ENCODE data around the gene SORBS1.

The SORBS1 gene

GRCh38 chr10:95524358-95525032, 36.7 kb downstream of the SORBS1 start:
- H3K4me3 ChIP-seq (replicated peaks in 1 of 2; ENCODE audit: low read depth in 2 of 2, low read length in 2 of 2) = no peak overlapping the region
- DNase-seq (ENCODE audit: low read depth in 2 of 2) = no peak
- TF ChIP-seq CTCF (IDR thresholded peaks at IDR 0.05; ENCODE audit: low read depth, low read length) = no peak

GRCh38 chr10:95522117-95522516, 39.1 kb downstream of the SORBS1 start:
- H3K4me3 ChIP-seq (replicated peaks in 1 of 2; ENCODE audit: low read depth in 2 of 2, low read length in 2 of 2) = no peak overlapping the region
- TF ChIP-seq CTCF (IDR thresholded peaks at IDR 0.05; ENCODE audit: low read depth, low read length) = no peak
- DNase-seq (ENCODE audit: low read depth in 2 of 2) = no peak

- H3K4me3 ChIP-seq (replicated peaks in 1 of 2; ENCODE audit: low read depth in 2 of 2, low read length in 2 of 2) = no peak overlapping the region
- TF ChIP-seq CTCF (IDR thresholded peaks at IDR 0.05; ENCODE audit: low read depth, low read length) = no peak
- no peak for DNase-seq (ENCODE audit: low read depth in 2 of 2)
These were observed 40.6 kb downstream of the SORBS1 start for GRCh38 chr10:95520617-95521016.

GRCh38 chr10:95518455-95519452, 42.4 kb downstream of the SORBS1 start:
- DNase-seq (ENCODE audit: low read depth in 2 of 2) = no peak
- H3K4me3 ChIP-seq (replicated peaks in 1 of 2; ENCODE audit: low read depth in 2 of 2, low read length in 2 of 2) = no peak overlapping the region
- TF ChIP-seq CTCF (IDR thresholded peaks at IDR 0.05; ENCODE audit: low read depth, low read length) = no peak

- H3K4me3 ChIP-seq (replicated peaks in 1 of 2; ENCODE audit: low read depth in 2 of 2, low read length in 2 of 2) = no peak overlapping the region
- peak; percentile 66 to 70 for DNase-seq (ENCODE audit: low read depth in 2 of 2)
- no peak for TF ChIP-seq CTCF (IDR thresholded peaks at IDR 0.05; ENCODE audit: low read depth, low read length)
These were observed 43.4 kb downstream of the SORBS1 start for GRCh38 chr10:95517536-95518454.

GRCh38 chr10:95516774-95517373, 44.3 kb downstream of the SORBS1 start:
- TF ChIP-seq CTCF (IDR thresholded peaks at IDR 0.05; ENCODE audit: low read depth, low read length) = no peak
- H3K4me3 ChIP-seq (replicated peaks in 1 of 2; ENCODE audit: low read depth in 2 of 2, low read length in 2 of 2) = no peak overlapping the region
- no peak for DNase-seq (ENCODE audit: low read depth in 2 of 2)

Data from cardiac fibroblast (primary cell).